ENCODE data around the gene BEAN1.

The BEAN1 gene

GRCh38 chr16:66397736-66398433 is 29.2 kb upstream of the BEAN1 start:
- no peak for TF ChIP-seq CTCF (IDR thresholded peaks at IDR 0.05; ENCODE audit: low read depth, low read length)
- H3K4me3 ChIP-seq (ENCODE audit: low read depth, low read length), result no peak overlapping the region
- in situ Hi-C loops (cut with HindIII; ENCODE audit: low sequenced_read_pairs), result no loop called here
- DNase-seq (ENCODE audit: low read depth, low spot score), result no peak

- DNase-seq (ENCODE audit: low read depth, low spot score), result no peak
- in situ Hi-C loops (cut with HindIII; ENCODE audit: low sequenced_read_pairs), result no loop called here
- H3K4me3 ChIP-seq (ENCODE audit: low read depth, low read length), result no peak overlapping the region
- TF ChIP-seq CTCF (IDR thresholded peaks at IDR 0.05; ENCODE audit: low read depth, low read length), result no peak
Observed at GRCh38 chr16:66399031-66399430, 28.1 kb upstream of the BEAN1 start.

- no peak for DNase-seq (ENCODE audit: low read depth, low spot score)
- TF ChIP-seq CTCF (IDR thresholded peaks at IDR 0.05; ENCODE audit: low read depth, low read length), result no peak
- in situ Hi-C loops (cut with HindIII; ENCODE audit: low sequenced_read_pairs), result no loop called here
- H3K4me3 ChIP-seq (ENCODE audit: low read depth, low read length), result no peak overlapping the region
Observed at GRCh38 chr16:66399930-66400329, 27.2 kb upstream of the BEAN1 start.

GRCh38 chr16:66400503-66401380 is 26.4 kb upstream of the BEAN1 start:
- in situ Hi-C loops (cut with HindIII; ENCODE audit: low sequenced_read_pairs), result no loop called here
- H3K4me3 ChIP-seq (ENCODE audit: low read depth, low read length), result no peak overlapping the region
- DNase-seq (ENCODE audit: low read depth, low spot score), result no peak
- TF ChIP-seq CTCF (IDR thresholded peaks at IDR 0.05; ENCODE audit: low read depth, low read length), result no peak

GRCh38 chr16:66401610-66402009 is 25.5 kb upstream of the BEAN1 start:
- in situ Hi-C loops (cut with HindIII; ENCODE audit: low sequenced_read_pairs), result no loop called here
- DNase-seq (ENCODE audit: low read depth, low spot score), result no peak
- no peak for TF ChIP-seq CTCF (IDR thresholded peaks at IDR 0.05; ENCODE audit: low read depth, low read length)
- H3K4me3 ChIP-seq (ENCODE audit: low read depth, low read length), result no peak overlapping the region

GRCh38 chr16:66402166-66402565 is 24.9 kb upstream of the BEAN1 start:
- TF ChIP-seq CTCF (IDR thresholded peaks at IDR 0.05; ENCODE audit: low read depth, low read length), result no peak
- H3K4me3 ChIP-seq (ENCODE audit: low read depth, low read length), result no peak overlapping the region
- no peak for DNase-seq (ENCODE audit: low read depth, low spot score)
- in situ Hi-C loops (cut with HindIII; ENCODE audit: low sequenced_read_pairs), result no loop called here
